HG02571 (cell line): ENCODE measurements around the gene WTAP.
"Not testable (repeated sequence)": the region's sequence is repeated elsewhere in the genome, so short reads cannot be mapped to it uniquely, and the experiment has no call there.

ENCODE experiments used
- ATAC-seq: cut with Tn5 transposase; IDR thresholded peaks from one replicate; pipeline ENCODE4 v1.9.1; 2021; ENCODE audit warnings: mild to moderate bottlenecking, moderate library complexity; ENCODE audit not compliant: unreplicated experiment

Gene WTAP

GRCh38 chr6:159727717-159728445, 575 bp downstream of the WTAP start:
- ATAC-seq: peak; percentile 25

GRCh38 chr6:159728531-159728964, 1.2 kb downstream of the WTAP start:
- no peak for ATAC-seq

GRCh38 chr6:159729598-159730331, 2.5 kb downstream of the WTAP start:
- no peak for ATAC-seq

GRCh38 chr6:159730332-159730676, 3.0 kb downstream of the WTAP start:
- ATAC-seq: no peak

- not testable (repeated sequence) for ATAC-seq
These were observed 5.2 kb downstream of the WTAP start for GRCh38 chr6:159732550-159732949.

- not testable (repeated sequence) for ATAC-seq
These were observed 6.1 kb downstream of the WTAP start for GRCh38 chr6:159733395-159733794.

- no peak for ATAC-seq
These were observed 9.6 kb downstream of the WTAP start for GRCh38 chr6:159736908-159737307.

GRCh38 chr6:159739341-159739740, 12.0 kb downstream of the WTAP start:
- ATAC-seq: no peak

- ATAC-seq: no peak
These were observed 14.9 kb downstream of the WTAP start for GRCh38 chr6:159742165-159742564.

GRCh38 chr6:159745081-159745480, 17.8 kb downstream of the WTAP start:
- no peak for ATAC-seq

GRCh38 chr6:159746759-159747158, 19.5 kb downstream of the WTAP start:
- no peak for ATAC-seq

- not testable (repeated sequence) for ATAC-seq
These were observed 20.8 kb downstream of the WTAP start for GRCh38 chr6:159748127-159748526.

- ATAC-seq: no peak
These were observed 24.1 kb downstream of the WTAP start for GRCh38 chr6:159751448-159751847.

GRCh38 chr6:159753081-159753872, 26.0 kb downstream of the WTAP start:
- ATAC-seq: no peak

- no peak for ATAC-seq
These were observed 27.1 kb downstream of the WTAP start for GRCh38 chr6:159754401-159754800.

GRCh38 chr6:159754959-159755914, 27.9 kb downstream of the WTAP start:
- ATAC-seq: no peak

- ATAC-seq: no peak
These were observed 29.2 kb downstream of the WTAP start for GRCh38 chr6:159756508-159756907.

- ATAC-seq: no peak
These were observed 31.0 kb downstream of the WTAP start for GRCh38 chr6:159758031-159759001.

- ATAC-seq: no peak
These were observed 32.3 kb downstream of the WTAP start for GRCh38 chr6:159759645-159760044.
